Caco-2 (cell line): ENCODE measurements around the gene PPP2R2D. TPM values are rescaled to one million over a fixed set of nuclear protein-coding genes. Genes with fewer than 3 reads are reported as not detected.

Experiments
- BruUV-seq: library from RNA; stranded (reverse); fragments of 400-500 nt; replicated peaks from 2 replicates; lab custom pipeline; 2021; lab: Mats Ljungman, UMichigan
- CTCF ChIA-PET: fragments of 300-600 bp; sonication (Branson Sonifier 250); formaldehyde crosslinking; loops from one replicate; lab custom pipeline; 2022; ENCODE audit warnings: antibody characterized with exemption; lab: Charles Lee
- POLR2A ChIA-PET: fragments of 300-600 bp; sonication (Branson Sonifier 250); formaldehyde crosslinking; loops from one replicate; lab custom pipeline; 2022; ENCODE audit warnings: antibody characterized with exemption; lab: Charles Lee
- DNase-seq, 2 experiments: peaks; one replicate each; pipeline versions ENCODE4 v3.0.0 to v3.0.0-alpha.2; 2020 to 2022
- H3K27me3 ChIP-seq: replicated peaks from 2 replicates; pipeline ENCODE4 v1.6.0; 2011; ENCODE audit warnings: low read length; ENCODE audit not compliant: control insufficient read depth, insufficient read depth
- H3K36me3 ChIP-seq: 2 replicates; pipeline ENCODE4 v1.5.1; 2011; ENCODE audit warnings: low read length; ENCODE audit not compliant: control insufficient read depth, insufficient read depth
- H3K4me1 ChIP-seq: fragments of 250-450 bp; sonication (Bioruptor Pico); 2 replicates; pipeline ENCODE4 v1.5.1; 2020; ENCODE audit warnings: mild to moderate bottlenecking
- H3K4me3 ChIP-seq: 2 replicates; pipeline ENCODE4 v1.5.1; 2011; ENCODE audit warnings: low read depth, mild to moderate bottlenecking, control low read depth, low read length
- H3K9me3 ChIP-seq: fragments of 250-450 bp; sonication (Bioruptor Pico); 2 replicates; pipeline ENCODE4 v1.5.1; 2020; ENCODE audit warnings: mild to moderate bottlenecking, moderate library complexity
- H3K27ac Mint-ChIP-seq: one replicate; pipeline ENCODE4 v1.8.0; 2022; ENCODE audit warnings: mixed read lengths; ENCODE audit not compliant: unreplicated experiment
- H3K27me3 Mint-ChIP-seq: one replicate; pipeline ENCODE4 v1.8.0; 2022; ENCODE audit warnings: mixed read lengths; ENCODE audit not compliant: insufficient read depth, unreplicated experiment
- H3K36me3 Mint-ChIP-seq: one replicate; pipeline ENCODE4 v1.8.0; 2022; ENCODE audit warnings: mild to moderate bottlenecking, mixed read lengths; ENCODE audit not compliant: insufficient read depth, unreplicated experiment
- H3K4me1 Mint-ChIP-seq: one replicate; pipeline ENCODE4 v1.8.0; 2022; ENCODE audit warnings: low read depth, mixed read lengths; ENCODE audit not compliant: unreplicated experiment
- H3K4me3 Mint-ChIP-seq: one replicate; pipeline ENCODE4 v1.8.0; 2022; ENCODE audit warnings: mild to moderate bottlenecking, moderate library complexity, mixed read lengths; ENCODE audit not compliant: unreplicated experiment
- H3K9me3 Mint-ChIP-seq: one replicate; pipeline ENCODE4 v1.8.0; 2022; ENCODE audit warnings: mixed read lengths; ENCODE audit not compliant: unreplicated experiment
- CTCF ChIP-seq, 2 experiments: fragments of 200-600 bp in 1 of 2; IDR thresholded peaks; 1 replicate in 1 of 2; 2 replicates in 1 of 2; pipeline versions ENCODE4 v1.5.1 to v1.8.0; 2011 to 2022; ENCODE audit warnings: antibody characterized with exemption in 1 of 2, control low read depth in 1 of 2, inconsistent platforms in 1 of 2, low read depth in 1 of 2, low read length in 1 of 2, mild to moderate bottlenecking in 1 of 2, moderate library complexity in 1 of 2; ENCODE audit not compliant: insufficient read depth in 1 of 2, severe bottlenecking in 1 of 2, unreplicated experiment in 1 of 2
- intact Hi-C: fragments of 100-400 bp; cut with micrococcal nuclease; formaldehyde crosslinking; loops from one replicate; pipeline ENCODE4 v1.10.0; 2022; ENCODE audit not compliant: unreplicated experiment
- total RNA-seq: library from RNA; stranded (reverse); gene quantifications from 2 replicates; pipeline ENCODE4 v1.2.3, GENCODE V29; 2022

The PPP2R2D gene
- total RNA-seq, 1 experiment from 2014 or later = 34.4 TPM

DNA sequence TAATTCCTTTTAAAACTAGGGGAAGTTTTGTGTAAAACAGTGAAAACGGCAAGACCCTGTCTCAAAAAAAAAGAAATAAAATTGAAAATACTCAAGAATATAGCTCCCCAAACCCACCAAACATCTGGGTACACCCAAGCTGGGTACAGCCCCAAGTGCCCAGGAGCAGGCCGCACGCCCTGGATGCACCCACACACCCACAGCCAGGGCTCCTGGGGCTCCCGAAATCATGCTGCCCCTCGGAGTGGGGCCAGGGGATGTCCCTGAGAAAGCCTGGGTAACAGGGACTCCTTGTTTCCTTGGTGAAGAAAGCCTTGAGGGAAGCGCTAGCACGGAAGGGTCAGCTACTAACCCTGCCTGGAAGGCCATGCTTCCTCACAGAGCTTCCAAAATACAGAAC lies 70.8 kb downstream of the PPP2R2D start:
- H3K4me3 ChIP-seq = no peak overlapping the region
- Mint-ChIP-seq H3K36me3 (peaks cover 47% of the 10 kb centered on the region), H3K27me3 (no peaks in the 10 kb centered on the region), H3K27ac (no peak overlapping the region), H3K4me1 (peaks cover 9% of the 10 kb centered on the region), H3K9me3 (no peaks in the 10 kb centered on the region), H3K4me3 (no peak overlapping the region)
- CTCF ChIA-PET = interaction anchor here (0.6 kb wide), 1 partner anchor 67 kb away, joined by 4 read pairs; no protein-coding TSS in a partner anchor
- DNase-seq = no peak
- intact Hi-C loops = no loop called here
- no peaks in the 10 kb centered on the region for H3K27me3 ChIP-seq
- no peaks in the 10 kb centered on the region for H3K4me1 ChIP-seq
- POLR2A ChIA-PET = no interaction called here
- no TSS peak for BruUV-seq
- TF ChIP-seq CTCF (IDR thresholded peaks at IDR 0.05; ENCODE audit: insufficient read depth in 1 of 2, low read depth in 1 of 2, low read length in 1 of 2, severe bottlenecking in 1 of 2, unreplicated experiment in 1 of 2) = no peak
- no peaks in the 10 kb centered on the region for H3K9me3 ChIP-seq
- 0 out of 2 replicates have a peak, but pooled peaks cover 1% of the 10 kb centered on the region for H3K36me3 ChIP-seq

DNA sequence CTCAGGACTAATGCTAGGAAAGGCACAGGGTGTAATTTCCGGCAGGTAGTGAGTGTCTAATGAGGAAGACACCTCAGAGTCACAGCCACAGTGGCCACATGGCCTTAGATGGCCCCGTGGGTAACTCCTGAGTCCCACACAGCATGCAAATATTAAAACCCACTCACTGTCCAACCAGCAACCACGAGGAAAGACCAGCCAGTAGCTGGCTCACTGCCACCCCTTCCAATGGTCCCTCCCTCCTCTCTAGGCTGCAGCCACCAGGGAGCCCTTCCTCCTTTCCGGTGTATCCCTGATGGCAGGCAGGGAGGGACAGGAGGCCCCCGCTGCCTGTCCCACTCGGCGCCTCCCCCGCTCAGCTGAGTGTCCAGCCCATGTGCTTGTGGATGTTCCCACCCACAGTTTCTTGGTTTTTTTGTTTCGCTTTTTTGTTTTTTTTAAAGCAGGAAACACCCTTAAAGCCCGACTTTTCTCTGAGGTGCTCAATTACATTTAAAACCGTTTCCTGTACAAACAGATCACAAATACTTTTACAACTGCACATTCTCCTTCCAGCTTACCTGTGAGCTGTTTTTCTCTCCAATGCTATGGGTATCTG lies 71.8 kb downstream of the PPP2R2D start:
- no TSS peak for BruUV-seq
- Mint-ChIP-seq H3K27ac (no peak overlapping the region), H3K4me1 (peaks cover 9% of the 10 kb centered on the region), H3K4me3 (no peak overlapping the region), H3K27me3 (no peaks in the 10 kb centered on the region), H3K9me3 (no peaks in the 10 kb centered on the region), H3K36me3 (peaks cover 47% of the 10 kb centered on the region)
- Histone ChIP-seq H3K36me3 (0 out of 2 replicates have a peak, but pooled peaks cover 1% of the 10 kb centered on the region), H3K9me3 (no peaks in the 10 kb centered on the region), H3K4me3 (no peak overlapping the region), H3K27me3 (no peaks in the 10 kb centered on the region), H3K4me1 (no peaks in the 10 kb centered on the region)
- intact Hi-C loops = no loop called here
- no peak for DNase-seq
- ChIA-PET CTCF (interaction anchor here (1.7 kb wide), 1 partner anchor 50 kb away, joined by 7 read pairs; no protein-coding TSS in a partner anchor), POLR2A (no interaction called here)
- TF ChIP-seq CTCF (IDR thresholded peaks at IDR 0.05; ENCODE audit: insufficient read depth in 1 of 2, low read depth in 1 of 2, low read length in 1 of 2, severe bottlenecking in 1 of 2, unreplicated experiment in 1 of 2) = no peak

- Histone ChIP-seq H3K9me3 (no peaks in the 10 kb centered on the region), H3K27me3 (no peaks in the 10 kb centered on the region), H3K4me3 (no peak overlapping the region), H3K4me1 (no peaks in the 10 kb centered on the region), H3K36me3 (0 out of 2 replicates have a peak, but pooled peaks cover 1% of the 10 kb centered on the region)
- intact Hi-C loops = no loop called here
- Mint-ChIP-seq H3K36me3 (peaks cover 47% of the 10 kb centered on the region), H3K4me1 (peaks cover 9% of the 10 kb centered on the region), H3K27me3 (no peaks in the 10 kb centered on the region), H3K4me3 (no peak overlapping the region), H3K9me3 (no peaks in the 10 kb centered on the region), H3K27ac (no peak overlapping the region)
- BruUV-seq = no TSS peak
- TF ChIP-seq CTCF (IDR thresholded peaks at IDR 0.05; ENCODE audit: insufficient read depth in 1 of 2, low read depth in 1 of 2, low read length in 1 of 2, severe bottlenecking in 1 of 2, unreplicated experiment in 1 of 2) = no peak
- ChIA-PET POLR2A (no interaction called here), CTCF (interaction anchor here (1.7 kb wide), 1 partner anchor 50 kb away, joined by 7 read pairs; no protein-coding TSS in a partner anchor)
- DNase-seq = no peak
Measured at GRCh38 chr10:131973160-131973951, 72.5 kb downstream of the PPP2R2D start.
